Left lung (tissue), 10 donors: ENCODE measurements around the gene KAZALD1. TPM values are rescaled to one million over a fixed set of nuclear protein-coding genes. Genes with fewer than 3 reads are reported as not detected.
A peak's percentile ranks its signal among the peaks of the same experiment; 100 is the strongest.

Source experiments
- ATAC-seq: fragments of 200-7000 bp; cut with Tn5 transposase; one replicate; pipeline ENCODE4 v1.9.1; 2020; ENCODE audit warnings: moderate library complexity
- DNase-seq, 4 donors: peaks; one replicate each; pipeline ENCODE4 v3.0.0-alpha.2; 2013 to 2020
- H3K27ac ChIP-seq, 2 donors: fragments of 200-600 bp; sonication (generic) in 1 of 2; one replicate each; pipeline versions ENCODE4 v1.5.0 to v1.8.0; 2020 to 2021
- H3K27me3 ChIP-seq, 2 donors: fragments of 200-600 bp; sonication (generic) in 1 of 2; one replicate each; pipeline versions ENCODE4 v1.5.0 to v1.8.0; 2020 to 2021
- H3K36me3 ChIP-seq, 2 donors: fragments of 200-600 bp; sonication (generic) in 1 of 2; one replicate each; pipeline versions ENCODE4 v1.5.0 to v1.8.0; 2020 to 2021
- H3K4me1 ChIP-seq, 2 donors: fragments of 200-600 bp; one replicate each; pipeline ENCODE4 v1.8.0; 2021
- H3K4me3 ChIP-seq, 2 donors: fragments of 200-600 bp; sonication (generic) in 1 of 2; one replicate each; pipeline versions ENCODE4 v1.5.0 to v1.8.0; 2020 to 2021; ENCODE audit warnings: mild to moderate bottlenecking in 1 of 2
- H3K9me3 ChIP-seq, 2 donors: fragments of 200-600 bp; sonication (generic) in 1 of 2; one replicate each; pipeline versions ENCODE4 v1.5.0 to v1.8.0; 2020 to 2021
- intact Hi-C, 2 donors: fragments of 100-400 bp; cut with DNase I; formaldehyde crosslinking; loops; one replicate each; pipeline versions ENCODE4 v1.11.2 to v1.14.2; 2022
- polyA plus RNA-seq, 6 donors: library from polyadenylated mRNA; unstranded; fragments of 120-200 nt; gene quantifications; one replicate each; pipeline ENCODE4 v1.2.1, GENCODE V29; 2013; ENCODE audit not compliant: insufficient read length in 6 of 6
- total RNA-seq, 2 donors: library from RNA; stranded (reverse); fragmentation: NEBNext Ultra II Directional; extraction: Animal tissue kit (Norgen Biotek cat#: 25700); gene quantifications; one replicate each; pipeline ENCODE4 v1.2.1, GENCODE V29; 2021
- TF ChIP-seq, protein P1 (sequence below), 2 donors: fragments of 200-600 bp; sonication (generic) in 1 of 2; IDR thresholded peaks; one replicate each; pipeline versions ENCODE4 v1.5.0 to v1.8.0; 2021; ENCODE audit warnings: antibody characterized with exemption in 2 of 2
- donor health status: DM: no; HTN: yes; CAD: no.
- donor health status: DM: no; HTN: no; CAD: no.

The KAZALD1 gene
- total and polyA plus RNA-seq, 8 donors: 7.1 to 17.0 (median 12.0) TPM

GRCh38 chr10:101047961-101048892, 13.6 kb upstream of the KAZALD1 start:
- DNase-seq (no peak), ATAC-seq (peak; percentile 55)
- H3K27ac ChIP-seq: no peak overlapping the region
- H3K36me3 ChIP-seq: no peaks in the 10 kb centered on the region
- H3K27me3 ChIP-seq: peaks cover 39 to 67% of the 10 kb centered on the region in 2 donors
- TF ChIP-seq, protein P1, sequence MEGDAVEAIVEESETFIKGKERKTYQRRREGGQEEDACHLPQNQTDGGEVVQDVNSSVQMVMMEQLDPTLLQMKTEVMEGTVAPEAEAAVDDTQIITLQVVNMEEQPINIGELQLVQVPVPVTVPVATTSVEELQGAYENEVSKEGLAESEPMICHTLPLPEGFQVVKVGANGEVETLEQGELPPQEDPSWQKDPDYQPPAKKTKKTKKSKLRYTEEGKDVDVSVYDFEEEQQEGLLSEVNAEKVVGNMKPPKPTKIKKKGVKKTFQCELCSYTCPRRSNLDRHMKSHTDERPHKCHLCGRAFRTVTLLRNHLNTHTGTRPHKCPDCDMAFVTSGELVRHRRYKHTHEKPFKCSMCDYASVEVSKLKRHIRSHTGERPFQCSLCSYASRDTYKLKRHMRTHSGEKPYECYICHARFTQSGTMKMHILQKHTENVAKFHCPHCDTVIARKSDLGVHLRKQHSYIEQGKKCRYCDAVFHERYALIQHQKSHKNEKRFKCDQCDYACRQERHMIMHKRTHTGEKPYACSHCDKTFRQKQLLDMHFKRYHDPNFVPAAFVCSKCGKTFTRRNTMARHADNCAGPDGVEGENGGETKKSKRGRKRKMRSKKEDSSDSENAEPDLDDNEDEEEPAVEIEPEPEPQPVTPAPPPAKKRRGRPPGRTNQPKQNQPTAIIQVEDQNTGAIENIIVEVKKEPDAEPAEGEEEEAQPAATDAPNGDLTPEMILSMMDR (IDR thresholded peaks at IDR 0.05): no peak
- no peak overlapping the region for H3K4me3 ChIP-seq
- H3K4me1 ChIP-seq: peaks cover 8 to 13% of the 10 kb centered on the region in 2 donors
- no peaks in the 10 kb centered on the region for H3K9me3 ChIP-seq
- intact Hi-C loops: no loop called here

DNA sequence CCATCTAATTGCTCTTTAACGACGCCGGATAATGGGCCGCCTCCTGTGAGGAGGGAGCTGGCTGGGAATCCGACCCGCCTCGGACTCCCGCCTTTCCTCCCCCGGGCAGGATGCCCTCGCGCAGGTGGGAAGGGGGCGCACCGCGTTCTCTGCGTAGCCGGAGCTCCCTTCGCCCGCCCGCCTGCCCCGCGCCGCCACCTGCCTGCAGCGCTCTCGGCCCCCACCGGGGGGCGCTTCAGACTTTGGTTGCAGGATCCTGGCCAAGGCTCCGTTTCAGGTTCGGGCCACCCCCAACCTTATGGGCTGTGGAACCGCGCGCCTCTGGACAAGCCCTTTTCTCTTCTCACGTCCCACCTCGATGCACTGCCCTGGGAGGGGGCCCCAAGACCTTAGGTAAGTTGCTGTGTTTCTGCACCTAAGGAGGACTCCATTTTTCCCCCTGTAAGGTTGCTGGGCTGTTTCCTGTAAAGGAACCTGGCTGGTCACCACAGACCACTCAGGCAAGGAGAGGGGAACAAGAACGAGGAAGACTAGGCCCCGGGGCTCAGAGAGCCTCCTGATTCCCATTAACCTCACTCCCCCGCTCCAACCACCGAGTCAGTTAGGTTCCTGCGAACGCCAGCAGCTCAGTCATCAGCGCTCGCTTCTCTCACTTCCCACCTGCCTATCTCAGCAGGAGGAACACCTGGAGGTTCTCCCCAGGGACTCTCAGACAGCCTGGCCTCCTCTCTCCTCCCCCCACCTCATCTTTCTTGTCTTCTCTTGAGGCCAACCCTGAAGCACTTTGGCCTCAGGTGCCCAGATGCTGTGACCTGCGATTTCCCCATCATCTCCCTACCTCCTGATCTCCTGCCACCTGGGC, 11.3 kb upstream of the KAZALD1 start:
- no peaks in the 10 kb centered on the region for H3K9me3 ChIP-seq
- intact Hi-C loops: no loop called here
- no peak overlapping the region for H3K4me3 ChIP-seq
- H3K27me3 ChIP-seq: peaks cover 39 to 63% of the 10 kb centered on the region in 2 donors
- peak; percentile 90 for ATAC-seq
- no peaks in the 10 kb centered on the region for H3K36me3 ChIP-seq
- no peak overlapping the region for H3K27ac ChIP-seq
- TF ChIP-seq, protein P1 (IDR thresholded peaks at IDR 0.05): peak; percentile 74 to 92
- peak in 3 of 4 donors; percentile 55 to 94 (median 55) for DNase-seq
- peaks cover 7 to 8% of the 10 kb centered on the region in 2 donors for H3K4me1 ChIP-seq

GRCh38 chr10:101052285-101052684, 9.5 kb upstream of the KAZALD1 start:
- DNase-seq: no peak
- TF ChIP-seq, protein P1 (IDR thresholded peaks at IDR 0.05): no peak
- Histone ChIP-seq H3K4me3 (no peak overlapping the region), H3K36me3 (no peaks in the 10 kb centered on the region), H3K27me3 (peaks cover 36 to 45% of the 10 kb centered on the region in 2 donors), H3K27ac (no peak overlapping the region), H3K9me3 (no peaks in the 10 kb centered on the region), H3K4me1 (peaks cover 7 to 8% of the 10 kb centered on the region in 2 donors)
- intact Hi-C loops: no loop called here
- ATAC-seq: no peak

DNA sequence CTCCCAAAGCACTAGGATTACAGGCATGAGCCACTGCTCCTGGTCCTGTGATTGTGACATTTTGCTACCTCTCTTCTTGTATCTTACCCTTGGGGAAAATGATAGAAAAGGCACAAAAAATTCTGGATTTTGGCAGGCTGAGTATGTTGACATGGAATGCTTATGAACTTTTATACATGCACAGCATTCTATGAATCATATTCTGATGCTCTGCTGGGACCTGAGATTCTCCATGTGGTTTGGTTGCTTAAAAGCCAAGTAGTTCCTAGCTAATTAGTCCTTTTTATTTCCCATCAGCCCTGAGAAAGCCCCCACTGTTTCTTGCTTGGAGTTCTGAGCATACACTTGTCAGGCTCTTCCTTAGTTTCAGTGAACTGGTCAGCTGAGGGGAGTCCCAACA, 8.3 kb upstream of the KAZALD1 start:
- no peak overlapping the region for H3K4me3 ChIP-seq
- no peaks in the 10 kb centered on the region for H3K9me3 ChIP-seq
- no peak overlapping the region for H3K27ac ChIP-seq
- H3K27me3 ChIP-seq: peaks cover 24 to 32% of the 10 kb centered on the region in 2 donors
- TF ChIP-seq, protein P1 (IDR thresholded peaks at IDR 0.05): no peak
- no peaks in the 10 kb centered on the region for H3K36me3 ChIP-seq
- intact Hi-C loops: no loop called here
- H3K4me1 ChIP-seq: peaks cover 7 to 8% of the 10 kb centered on the region in 2 donors
- no peak for ATAC-seq
- DNase-seq: no peak
